OCI-LY3 (cell line): ENCODE measurements around the gene RAB38.

ENCODE experiments used
- H2AFZ ChIP-seq: fragments of 200-600, 300-600 bp; shearing (Covaris generic); 2 replicates; pipeline ENCODE4 v1.6.0; 2014; ENCODE audit warnings: antibody characterized with exemption, low read depth, low read length
- H3K27ac ChIP-seq: fragments of 200-600, 300-600 bp; sonication (generic); 2 replicates; pipeline ENCODE4 v1.5.1; 2014; ENCODE audit warnings: mild to moderate bottlenecking, low read length, moderate library complexity, mixed read lengths
- H3K27me3 ChIP-seq: fragments of 200-600, 300-600 bp; sonication (generic); 2 replicates; pipeline ENCODE4 v1.6.1; 2014; ENCODE audit warnings: low read depth, low read length, mixed read lengths
- H3K36me3 ChIP-seq: fragments of 200-600, 300-600 bp; sonication (generic); replicated peaks from 2 replicates; pipeline ENCODE3; 2014; ENCODE audit warnings: low read depth, low read length, mixed read lengths
- H3K4me1 ChIP-seq: fragments of 300-600, 200-600 bp; sonication (generic); 2 replicates; pipeline ENCODE4 v1.6.1; 2014; ENCODE audit warnings: low read length, mixed read lengths
- H3K4me2 ChIP-seq: fragments of 200-600, 300-600 bp; sonication (generic); 2 replicates; pipeline ENCODE4 v1.6.1; 2014; ENCODE audit warnings: low read length, mixed read lengths
- H3K4me3 ChIP-seq: fragments of 300-600, 200-600 bp; sonication (generic); 2 replicates; pipeline ENCODE4 v1.5.1; 2014; ENCODE audit warnings: antibody characterized with exemption, mild to moderate bottlenecking, low read length, moderate library complexity
- H3K79me2 ChIP-seq: fragments of 300-600, 200-600 bp; shearing (Covaris generic); 2 replicates; pipeline ENCODE4 v1.6.1; 2014; ENCODE audit warnings: mild to moderate bottlenecking, low read length, mixed read lengths
- H3K9ac ChIP-seq: fragments of 300-600, 200-600 bp; shearing (Covaris generic); 2 replicates; pipeline ENCODE4 v1.6.0; 2014; ENCODE audit warnings: mild to moderate bottlenecking, low read length, moderate library complexity
- H3K9me3 ChIP-seq: fragments of 200-600, 300-600 bp; shearing (Covaris generic); 2 replicates; pipeline ENCODE4 v1.6.1; 2014; ENCODE audit warnings: low read length, mixed read lengths; ENCODE audit not compliant: insufficient read depth
- H4K20me1 ChIP-seq: fragments of 200-600, 300-600 bp; sonication (generic); 2 replicates; pipeline ENCODE4 v1.6.1; 2016; ENCODE audit warnings: low read length, mixed read lengths; ENCODE audit not compliant: insufficient read depth
- EZH2phosphoT487 ChIP-seq: fragments of 200-600 bp; shearing (Covaris generic); IDR thresholded peaks from 2 replicates; pipeline ENCODE4 v1.6.1; 2018; ENCODE audit warnings: antibody characterized with exemption, mixed run types, low read depth
- TF ChIP-seq, protein P1 (sequence below): fragments of 200-600, 300-600 bp; sonication (generic); IDR thresholded peaks from 2 replicates; pipeline ENCODE4 v1.5.1; 2014; ENCODE audit warnings: antibody characterized with exemption, low read length, low read depth

The RAB38 gene

DNA sequence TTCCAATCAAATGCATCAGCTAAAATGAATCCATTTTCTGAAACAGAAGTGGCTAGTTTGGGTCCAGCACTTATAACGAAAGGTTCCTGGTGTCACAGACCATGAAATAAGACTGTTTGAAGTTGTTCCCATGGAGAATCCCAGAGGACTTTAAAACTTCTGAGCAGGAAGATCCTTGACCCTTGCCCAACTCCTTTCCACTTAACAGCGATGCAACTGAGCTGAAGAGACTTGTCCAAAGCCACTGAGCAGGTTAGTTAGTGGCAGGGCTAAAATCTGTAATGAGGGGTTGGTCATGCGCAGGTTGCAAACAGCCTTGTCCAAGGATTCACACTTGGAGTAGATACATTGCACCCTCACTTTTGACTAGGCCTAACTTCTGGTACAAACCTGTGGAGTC lies 1.3 kb downstream of the RAB38 start:
- Histone ChIP-seq H3K4me2 (no peak overlapping the region), H2AFZ (no peak overlapping the region), H3K9me3 (no peaks in the 10 kb centered on the region), H3K4me1 (peaks cover 15% of the 10 kb centered on the region), H3K4me3 (no peak overlapping the region), H3K27ac (no peak overlapping the region), H3K79me2 (no peaks in the 10 kb centered on the region), H3K36me3 (no peaks in the 10 kb centered on the region), H4K20me1 (peaks cover 4% of the 10 kb centered on the region), H3K9ac (no peak overlapping the region), H3K27me3 (peaks cover 12% of the 10 kb centered on the region)
- TF ChIP-seq, protein P1, sequence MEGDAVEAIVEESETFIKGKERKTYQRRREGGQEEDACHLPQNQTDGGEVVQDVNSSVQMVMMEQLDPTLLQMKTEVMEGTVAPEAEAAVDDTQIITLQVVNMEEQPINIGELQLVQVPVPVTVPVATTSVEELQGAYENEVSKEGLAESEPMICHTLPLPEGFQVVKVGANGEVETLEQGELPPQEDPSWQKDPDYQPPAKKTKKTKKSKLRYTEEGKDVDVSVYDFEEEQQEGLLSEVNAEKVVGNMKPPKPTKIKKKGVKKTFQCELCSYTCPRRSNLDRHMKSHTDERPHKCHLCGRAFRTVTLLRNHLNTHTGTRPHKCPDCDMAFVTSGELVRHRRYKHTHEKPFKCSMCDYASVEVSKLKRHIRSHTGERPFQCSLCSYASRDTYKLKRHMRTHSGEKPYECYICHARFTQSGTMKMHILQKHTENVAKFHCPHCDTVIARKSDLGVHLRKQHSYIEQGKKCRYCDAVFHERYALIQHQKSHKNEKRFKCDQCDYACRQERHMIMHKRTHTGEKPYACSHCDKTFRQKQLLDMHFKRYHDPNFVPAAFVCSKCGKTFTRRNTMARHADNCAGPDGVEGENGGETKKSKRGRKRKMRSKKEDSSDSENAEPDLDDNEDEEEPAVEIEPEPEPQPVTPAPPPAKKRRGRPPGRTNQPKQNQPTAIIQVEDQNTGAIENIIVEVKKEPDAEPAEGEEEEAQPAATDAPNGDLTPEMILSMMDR, result no peak
- TF ChIP-seq EZH2phosphoT487, result no peak

DNA sequence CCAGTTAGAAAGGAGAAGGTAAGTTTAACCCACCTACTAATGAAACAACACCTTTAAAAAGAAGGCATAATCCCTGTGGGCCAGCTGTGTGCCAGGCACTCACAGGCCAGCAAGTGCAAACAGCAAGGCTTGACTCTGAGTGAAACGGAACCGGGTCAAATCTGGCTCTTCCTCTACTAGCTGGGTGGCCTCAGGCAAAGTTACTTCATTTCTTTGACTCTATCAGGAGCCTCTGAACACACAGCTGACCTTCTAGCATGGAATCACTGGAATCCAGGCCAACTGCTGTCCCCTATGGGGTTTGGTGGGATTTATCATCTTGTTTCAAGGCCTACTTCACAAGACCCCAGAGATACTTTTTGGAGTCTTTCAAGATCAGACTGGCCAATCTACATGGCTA lies 3.3 kb downstream of the RAB38 start:
- Histone ChIP-seq H3K27me3 (no peaks in the 10 kb centered on the region), H3K4me3 (no peak overlapping the region)

DNA sequence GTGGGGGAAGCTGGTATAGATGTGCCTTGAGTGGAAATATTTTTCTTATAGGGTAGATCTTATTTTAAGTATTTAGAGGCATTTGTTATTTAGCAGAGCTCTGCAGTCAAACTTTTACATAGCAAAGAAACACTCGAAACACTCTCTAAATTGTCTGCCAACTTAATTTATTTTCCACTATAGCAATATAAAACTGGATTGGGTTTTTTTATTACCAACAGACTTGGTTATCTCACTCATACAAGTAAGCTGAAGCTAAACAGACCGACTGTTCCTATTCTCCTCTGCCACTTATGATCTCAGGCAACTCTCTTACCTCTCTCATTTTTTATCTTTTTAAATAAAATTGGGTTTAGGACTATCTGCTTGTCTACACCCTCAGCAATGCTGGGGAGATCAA lies 4.6 kb downstream of the RAB38 start:
- Histone ChIP-seq H3K4me1 (peaks cover 5% of the 10 kb centered on the region), H3K27ac (no peak overlapping the region), H3K9ac (no peak overlapping the region), H3K4me3 (no peak overlapping the region), H3K4me2 (no peak overlapping the region), H3K79me2 (no peaks in the 10 kb centered on the region), H3K9me3 (no peaks in the 10 kb centered on the region), H3K27me3 (no peaks in the 10 kb centered on the region), H2AFZ (no peak overlapping the region), H4K20me1 (no peaks in the 10 kb centered on the region), H3K36me3 (no peaks in the 10 kb centered on the region)
- TF ChIP-seq, protein P1, result no peak
- TF ChIP-seq EZH2phosphoT487, result no peak

More for the DNA sequence above, 3.3 kb downstream of the RAB38 start:
- Histone ChIP-seq H3K4me2 (no peak overlapping the region), H4K20me1 (no peaks in the 10 kb centered on the region), H2AFZ (no peak overlapping the region), H3K79me2 (no peaks in the 10 kb centered on the region), H3K27ac (no peak overlapping the region), H3K36me3 (no peaks in the 10 kb centered on the region), H3K9ac (no peak overlapping the region), H3K4me1 (peaks cover 5% of the 10 kb centered on the region), H3K9me3 (no peaks in the 10 kb centered on the region)
- TF ChIP-seq, protein P1, result no peak
- no peak for TF ChIP-seq EZH2phosphoT487

DNA sequence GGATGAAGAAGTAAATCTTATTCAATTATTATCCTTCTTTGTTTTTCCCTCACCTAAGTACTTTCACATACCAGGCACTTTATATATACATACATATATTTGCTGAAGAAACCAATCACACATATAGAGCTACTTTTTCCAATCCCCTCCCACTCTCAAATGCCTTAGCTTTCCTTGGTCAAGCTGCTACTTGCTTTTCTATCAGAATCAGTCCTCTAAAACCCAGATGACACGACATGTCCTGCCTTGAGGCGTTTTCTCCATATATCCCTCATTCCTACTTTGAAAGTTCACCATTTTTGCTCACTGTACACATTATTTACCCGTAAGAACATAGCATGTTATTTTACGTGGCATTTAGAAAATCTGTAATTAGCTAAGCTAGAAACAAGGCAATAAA lies 5.4 kb downstream of the RAB38 start:
- Histone ChIP-seq H3K27me3 (no peaks in the 10 kb centered on the region), H3K4me1 (peaks cover 5% of the 10 kb centered on the region), H3K27ac (no peak overlapping the region), H2AFZ (no peak overlapping the region), H3K4me2 (no peak overlapping the region), H4K20me1 (no peaks in the 10 kb centered on the region), H3K9me3 (no peaks in the 10 kb centered on the region), H3K9ac (no peak overlapping the region), H3K79me2 (no peaks in the 10 kb centered on the region), H3K36me3 (no peaks in the 10 kb centered on the region), H3K4me3 (no peak overlapping the region)
- no peak for TF ChIP-seq EZH2phosphoT487
- TF ChIP-seq, protein P1, result no peak
